Amniotic epithelial cell (primary cell): Measurements from ENCODE around the gene NFYC.

Experiments used
- DNase-seq: peaks from one replicate; pipeline ENCODE4 v3.0.0-alpha.2; 2010; ENCODE audit warnings: low read depth

NFYC gene

DNA sequence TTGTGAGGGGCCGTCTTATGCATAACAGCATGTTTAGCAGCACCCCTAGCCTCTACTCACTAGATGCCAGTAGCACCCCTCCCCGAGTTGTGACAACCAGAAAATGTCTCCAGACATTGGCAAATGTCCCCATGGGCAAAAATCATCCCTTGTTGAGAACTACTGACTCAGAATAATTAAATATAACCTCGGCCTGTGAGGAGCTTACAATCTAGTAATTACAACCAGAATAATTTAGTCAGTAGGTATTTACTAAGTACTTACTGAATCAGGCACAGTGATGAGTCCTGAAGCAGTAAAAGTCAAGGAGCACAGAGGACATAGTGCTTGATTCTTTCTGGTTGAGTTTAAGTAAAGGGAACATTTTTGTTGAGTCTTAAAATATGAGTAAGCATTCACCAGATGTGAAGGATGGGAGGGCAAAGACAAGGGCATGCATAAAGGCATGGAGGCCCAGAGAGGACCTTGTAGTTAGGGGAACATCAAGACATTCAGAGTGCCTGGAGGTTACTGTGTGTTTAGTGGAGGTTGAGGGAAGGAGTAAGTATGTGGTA is 48.0 kb downstream of the NFYC start:
- DNase-seq, result no peak

DNA sequence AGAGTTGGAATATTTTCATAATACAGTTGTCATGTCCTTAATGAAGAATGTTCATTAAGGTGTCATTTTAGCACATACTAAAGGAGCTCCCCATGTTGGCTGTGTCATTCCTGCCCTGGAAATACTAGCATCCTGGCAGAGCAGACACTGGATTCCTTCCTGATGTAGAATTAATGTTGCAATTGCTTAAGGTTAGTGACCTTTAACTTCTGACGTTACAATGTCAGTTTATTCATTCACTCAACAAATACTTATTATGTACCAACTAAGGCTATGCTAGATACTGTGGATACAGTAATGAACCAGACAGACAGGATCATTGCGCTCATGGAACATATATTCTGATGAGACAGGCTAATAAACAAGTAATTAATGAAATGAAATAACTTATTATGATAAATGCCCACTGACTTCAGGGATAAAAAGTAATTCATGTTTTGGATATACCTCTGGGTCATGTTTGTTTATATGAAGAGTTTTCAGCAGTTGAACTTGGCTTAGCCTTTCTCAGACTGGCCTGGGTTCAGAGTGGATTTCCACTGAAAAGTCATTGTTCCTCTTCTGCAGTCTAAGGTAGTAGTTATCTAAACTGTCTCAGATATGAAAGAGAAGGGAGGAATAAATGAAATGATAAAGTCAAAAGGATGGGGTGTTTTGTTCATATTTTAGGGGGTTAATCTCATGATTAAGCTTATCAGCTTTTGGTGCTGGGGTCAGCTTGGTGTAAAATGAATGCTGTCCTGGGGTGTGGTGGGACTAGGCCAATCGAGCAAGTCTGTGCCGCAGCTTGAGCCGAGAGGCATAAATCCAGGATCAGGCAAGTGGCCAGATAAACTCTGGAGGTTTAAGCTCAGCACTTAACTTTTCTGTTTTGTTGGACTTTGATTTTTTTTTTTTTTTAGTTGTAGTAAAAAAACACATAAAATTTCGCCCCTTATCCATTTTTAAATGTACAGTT is 48.8 kb downstream of the NFYC start:
- no peak for DNase-seq

DNA sequence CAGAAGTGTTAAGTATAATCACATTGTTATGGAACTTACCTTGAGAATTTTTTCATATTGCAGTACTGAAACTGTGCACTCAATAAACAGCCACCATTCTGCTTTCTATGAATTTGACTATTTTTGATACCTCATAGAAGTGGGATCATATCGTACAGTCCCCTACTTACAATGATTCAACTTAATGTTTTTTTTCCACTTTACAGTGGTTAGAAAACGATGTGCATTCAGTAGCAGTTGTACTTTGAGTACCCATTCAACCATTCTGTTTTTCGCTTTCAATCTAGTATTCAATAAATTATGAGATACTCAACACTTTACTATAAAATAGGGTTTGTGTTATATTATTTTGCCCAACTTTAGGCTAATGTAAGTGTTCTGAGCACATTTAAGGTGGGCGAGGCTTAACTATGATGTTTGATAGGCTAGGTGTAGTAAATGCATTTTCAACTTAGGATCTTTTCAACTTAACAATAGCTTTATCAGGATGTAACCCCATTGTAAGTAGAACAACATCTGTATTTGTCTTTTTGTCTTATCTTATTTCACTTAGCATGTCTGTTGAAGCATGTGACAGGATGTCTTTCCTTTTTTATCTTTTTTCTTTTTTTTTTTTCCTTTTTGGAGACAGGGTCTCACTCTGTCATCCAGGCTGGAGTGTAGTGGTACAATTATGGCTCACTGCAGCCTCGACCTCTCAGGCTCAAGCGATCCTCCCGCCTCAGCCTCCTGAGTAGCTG is 49.7 kb downstream of the NFYC start:
- no peak for DNase-seq

DNA sequence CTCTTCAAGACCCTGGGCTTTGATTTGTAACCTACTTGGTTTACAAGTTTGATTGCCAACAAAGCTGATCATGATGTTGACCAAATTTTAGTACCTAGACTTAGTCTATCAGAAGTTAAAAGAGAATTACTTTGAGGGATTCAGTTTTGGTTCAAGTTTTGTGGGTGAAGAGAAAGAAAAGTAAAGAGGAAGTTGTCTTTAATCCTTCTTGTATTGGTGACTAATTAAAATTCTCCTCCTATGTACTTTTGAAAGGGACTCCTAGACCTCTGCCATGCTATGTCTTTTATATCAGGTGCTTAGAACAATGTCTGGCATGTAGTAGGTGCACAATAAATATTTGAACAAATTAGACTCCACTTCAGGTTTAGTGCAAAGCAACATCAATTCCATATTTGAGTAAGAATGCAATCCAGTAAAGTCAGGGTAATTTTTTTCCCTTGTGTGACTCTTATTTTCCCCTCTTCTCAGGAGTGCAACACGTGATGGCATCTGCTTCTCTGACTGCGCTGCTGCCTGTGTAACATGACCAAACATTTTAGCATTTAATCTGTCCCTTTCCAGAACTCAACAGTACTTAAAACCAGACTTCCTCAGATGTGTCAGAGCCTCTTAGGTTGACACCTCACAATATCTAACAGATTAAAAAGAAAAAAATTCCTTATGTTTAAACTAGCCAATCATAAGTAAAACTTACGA is 51.0 kb downstream of the NFYC start:
- peak; percentile 31 for DNase-seq

DNA sequence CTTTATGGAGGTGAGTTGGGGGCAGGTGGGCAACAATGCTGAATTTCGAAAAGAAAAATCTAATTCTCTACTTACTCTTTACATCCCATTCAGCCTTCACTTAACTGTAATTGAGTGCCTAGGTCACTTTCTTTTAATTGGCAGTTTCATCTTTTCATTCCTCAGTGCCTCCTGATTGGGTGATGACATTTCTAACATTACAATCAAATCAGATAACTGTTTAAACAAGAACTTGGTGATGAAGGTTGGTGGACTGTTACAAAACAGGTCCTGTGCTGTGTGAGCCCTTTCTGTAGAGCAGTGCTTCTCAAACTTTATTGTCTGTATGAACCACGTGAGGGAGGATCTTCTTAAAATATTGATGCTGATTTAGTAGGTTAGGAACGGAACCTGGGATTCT is 51.9 kb downstream of the NFYC start:
- DNase-seq, result no peak

DNA sequence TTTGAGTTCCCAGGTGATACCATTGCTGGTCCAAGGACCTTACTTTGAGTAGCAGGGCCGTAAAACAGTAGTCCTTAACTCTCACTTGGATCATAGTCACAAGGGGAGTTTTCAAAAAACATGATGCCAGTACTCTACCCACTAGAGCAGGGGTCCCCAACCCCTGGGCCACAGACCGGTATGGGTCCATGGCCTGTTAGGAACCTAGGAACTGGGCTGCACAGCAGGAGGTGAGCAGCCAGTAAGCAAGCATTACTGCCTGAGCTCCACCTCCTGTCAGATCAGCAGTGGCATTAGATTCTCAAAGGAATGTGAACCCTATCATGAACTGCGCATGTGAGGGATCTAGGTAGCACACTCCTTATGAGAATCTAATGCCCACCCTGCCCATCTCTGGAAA is 52.4 kb downstream of the NFYC start:
- DNase-seq, result no peak

DNA sequence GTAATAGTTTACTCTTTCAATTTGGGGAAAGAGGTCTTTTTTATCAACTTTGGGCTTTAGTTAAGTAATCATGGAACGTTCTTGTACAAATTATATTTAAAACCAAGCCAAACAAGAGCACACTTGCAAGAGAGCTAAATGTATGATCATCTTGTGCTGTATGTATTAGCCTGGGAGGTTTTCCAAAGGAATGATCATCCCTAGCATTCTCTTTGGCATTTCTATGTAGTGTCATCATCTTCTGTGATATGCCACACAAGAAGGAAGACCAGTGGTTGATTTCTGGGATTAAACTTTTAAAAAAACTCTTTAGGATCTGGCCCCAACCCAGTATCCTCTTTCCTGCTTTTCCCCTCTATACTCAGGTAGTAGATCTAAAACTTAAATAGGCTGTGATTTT is 53.7 kb downstream of the NFYC start:
- no peak for DNase-seq

DNA sequence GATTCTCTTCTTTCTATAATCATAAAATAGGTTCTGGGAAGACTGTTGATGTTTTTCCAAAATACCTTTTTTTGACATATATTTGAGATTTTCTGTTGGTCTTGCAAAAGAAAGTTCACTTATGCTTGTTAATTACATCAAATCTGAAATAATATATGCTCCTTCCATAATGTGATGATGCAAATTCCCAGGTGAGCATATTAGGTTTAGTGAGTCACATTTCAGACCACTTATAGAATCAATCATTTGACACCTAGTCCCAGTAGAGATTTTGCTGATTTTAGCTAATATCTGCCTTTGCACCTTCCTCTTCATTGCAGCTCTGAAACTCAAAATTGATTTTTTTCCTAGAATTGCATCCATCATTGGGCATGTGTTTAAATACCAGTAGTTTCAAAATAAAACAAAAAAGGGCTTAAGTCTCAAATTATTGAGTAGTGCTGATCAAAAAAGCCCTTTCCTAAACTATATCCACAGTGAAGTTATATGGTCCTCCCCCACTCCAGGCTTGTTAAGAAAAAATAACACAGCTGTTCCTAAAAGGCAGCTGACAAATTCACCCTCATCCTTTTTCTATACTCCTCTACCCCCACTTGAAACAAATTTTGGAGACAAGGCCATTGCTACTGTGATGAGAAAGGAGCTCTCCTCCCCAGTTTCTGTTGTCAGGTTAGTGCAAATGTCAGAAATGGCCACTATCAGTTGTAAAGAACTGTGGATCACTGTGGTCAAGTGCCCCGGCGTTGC is 55.0 kb downstream of the NFYC start:
- no peak for DNase-seq

DNA sequence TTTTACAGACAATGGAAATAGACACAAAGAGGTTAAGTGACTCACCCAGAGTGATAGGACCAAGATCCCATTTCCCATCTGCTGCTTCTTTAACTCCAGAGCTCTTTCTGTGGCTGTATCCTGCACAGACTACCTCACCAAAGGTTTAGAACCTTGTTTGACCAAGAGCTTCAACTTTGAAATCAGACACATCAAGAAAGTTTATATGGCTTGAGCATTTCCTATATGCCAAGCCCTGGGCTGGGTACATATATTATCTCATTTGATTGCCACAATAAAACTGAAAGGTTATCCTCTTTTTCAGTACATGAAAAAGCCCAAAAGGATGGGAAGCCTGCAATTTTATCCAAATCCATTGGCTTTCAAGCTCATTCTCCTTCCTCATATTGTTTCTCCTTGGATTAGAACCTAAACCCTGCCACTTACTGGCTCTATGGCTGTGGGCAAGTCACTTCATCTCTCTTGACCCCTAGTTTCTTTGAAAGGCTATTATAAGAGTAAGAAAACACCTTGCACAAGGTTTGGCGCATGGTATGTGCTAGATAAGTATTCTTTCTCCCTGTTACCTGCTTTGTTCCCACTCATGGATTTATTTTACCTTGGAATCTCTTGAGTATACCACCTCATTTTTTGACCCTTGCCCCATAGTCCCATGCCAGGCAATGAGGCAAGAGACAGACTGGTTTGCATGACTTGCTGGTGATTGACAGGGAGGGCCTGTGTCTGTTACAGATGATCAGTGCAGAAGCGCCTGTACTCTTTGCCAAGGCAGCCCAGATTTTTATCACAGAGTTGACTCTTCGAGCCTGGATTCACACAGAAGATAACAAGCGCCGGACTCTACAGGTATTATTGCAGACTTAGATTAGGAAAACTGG is 57.6 kb downstream of the NFYC start:
- no peak for DNase-seq

DNA sequence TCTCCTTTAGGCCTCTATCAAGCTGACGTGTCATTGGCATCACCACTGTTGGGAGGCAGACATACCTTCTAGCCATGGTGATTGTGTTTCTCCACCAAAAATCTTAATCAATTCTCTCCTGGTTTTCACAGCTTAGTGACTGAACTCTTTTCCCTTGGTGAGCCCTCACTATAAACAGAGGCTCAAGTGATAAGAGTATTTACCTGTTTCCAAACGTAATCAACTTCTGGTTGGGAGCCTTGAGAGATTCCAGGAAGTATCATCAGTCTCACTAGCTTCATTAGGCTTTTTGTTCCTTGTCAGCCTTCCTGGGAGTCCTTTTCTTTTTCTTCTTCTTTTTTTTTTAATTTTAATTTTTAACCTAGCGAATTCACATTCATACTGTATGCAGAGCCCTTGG is 58.3 kb downstream of the NFYC start:
- no peak for DNase-seq

DNA sequence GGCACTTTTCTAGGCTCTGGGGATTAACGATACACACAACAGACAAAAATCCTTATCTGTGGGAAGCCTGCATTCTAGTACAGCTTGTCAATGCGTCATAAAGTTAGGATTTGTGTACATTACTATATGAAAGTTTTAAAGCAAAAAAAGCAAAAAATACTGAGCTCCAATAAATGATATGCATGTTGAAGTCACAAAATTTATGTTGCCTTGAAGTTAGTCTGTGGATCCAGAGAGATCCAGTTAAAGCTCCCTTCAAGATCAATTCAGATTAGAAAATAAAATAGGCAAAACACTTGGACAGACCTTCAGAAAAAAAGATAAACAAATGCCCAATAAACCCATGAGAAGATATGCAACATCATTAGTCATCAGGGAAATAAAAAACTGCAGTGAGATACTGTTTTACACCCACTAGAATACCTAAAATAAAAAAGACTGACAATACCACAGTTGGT is 59.0 kb downstream of the NFYC start:
- DNase-seq, result peak; percentile 88

DNA sequence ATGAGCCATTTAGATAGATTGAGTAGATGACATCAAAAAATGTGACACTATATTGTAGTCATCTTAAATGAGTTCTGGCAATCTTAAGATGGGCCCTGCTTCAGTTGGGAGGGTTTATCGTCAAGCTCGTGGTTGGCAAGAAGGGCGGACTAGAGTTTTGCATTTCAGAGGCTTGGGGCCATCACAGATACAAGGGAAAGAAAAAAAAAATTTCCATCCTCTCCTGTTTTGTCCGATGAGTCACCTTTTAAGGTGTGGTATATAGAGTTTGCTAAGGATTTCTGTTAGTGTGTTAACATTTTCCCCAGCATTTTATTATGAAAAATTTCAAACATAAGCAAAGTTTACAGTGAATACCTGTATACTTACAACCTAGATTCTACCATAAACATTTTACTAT is 60.3 kb downstream of the NFYC start:
- no peak for DNase-seq

DNA sequence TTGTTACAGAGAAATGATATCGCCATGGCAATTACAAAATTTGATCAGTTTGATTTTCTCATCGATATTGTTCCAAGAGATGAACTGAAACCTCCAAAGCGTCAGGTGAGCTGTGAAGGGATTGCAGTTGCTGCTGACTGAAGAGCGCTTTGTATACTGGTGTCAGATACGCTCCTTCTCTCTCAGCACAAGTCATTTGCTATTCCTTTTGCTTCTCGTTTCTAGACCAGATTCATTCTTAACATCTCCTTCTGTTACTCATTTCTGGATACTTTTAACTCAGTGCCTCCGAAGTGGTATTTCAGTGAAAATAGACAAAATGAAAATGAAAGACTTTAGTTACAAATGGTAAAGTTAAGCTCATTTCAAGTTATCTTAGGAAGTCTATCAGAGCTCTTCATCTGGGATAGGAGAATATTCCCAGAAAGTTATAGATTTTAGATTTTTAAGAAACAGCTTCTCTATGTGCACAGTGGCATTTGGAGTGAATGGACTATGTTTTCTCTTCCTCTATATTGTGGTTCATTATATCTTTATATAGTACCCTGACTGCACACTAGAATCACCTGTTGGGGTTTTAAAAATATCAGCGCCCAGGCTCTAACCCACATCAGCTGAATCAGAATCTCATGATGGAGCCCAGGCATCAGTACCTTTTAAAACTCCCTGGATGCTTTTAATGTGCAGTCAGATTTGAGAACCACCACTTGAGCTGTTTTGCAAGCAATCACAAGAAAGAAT is 61.8 kb downstream of the NFYC start:
- DNase-seq, result no peak

DNA sequence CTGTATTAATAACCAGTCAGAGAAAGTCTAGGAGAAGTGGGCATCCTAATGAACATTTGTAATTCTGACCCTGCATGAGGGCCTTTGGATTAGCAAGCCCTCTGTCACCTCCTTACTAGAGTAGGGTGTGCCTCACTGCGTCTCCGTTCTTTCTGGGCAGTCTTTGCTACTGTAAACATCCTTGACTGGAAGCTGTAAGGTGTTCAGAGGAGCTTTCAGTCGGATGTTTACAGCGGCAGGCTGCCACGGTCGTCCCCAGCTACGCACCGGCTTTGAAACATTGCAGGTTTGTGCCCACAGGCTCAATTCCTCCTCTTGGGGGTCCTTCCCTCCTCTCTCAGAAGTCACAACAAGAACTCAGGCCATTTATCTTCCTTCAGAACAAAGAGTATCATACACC is 62.7 kb downstream of the NFYC start:
- DNase-seq, result no peak

DNA sequence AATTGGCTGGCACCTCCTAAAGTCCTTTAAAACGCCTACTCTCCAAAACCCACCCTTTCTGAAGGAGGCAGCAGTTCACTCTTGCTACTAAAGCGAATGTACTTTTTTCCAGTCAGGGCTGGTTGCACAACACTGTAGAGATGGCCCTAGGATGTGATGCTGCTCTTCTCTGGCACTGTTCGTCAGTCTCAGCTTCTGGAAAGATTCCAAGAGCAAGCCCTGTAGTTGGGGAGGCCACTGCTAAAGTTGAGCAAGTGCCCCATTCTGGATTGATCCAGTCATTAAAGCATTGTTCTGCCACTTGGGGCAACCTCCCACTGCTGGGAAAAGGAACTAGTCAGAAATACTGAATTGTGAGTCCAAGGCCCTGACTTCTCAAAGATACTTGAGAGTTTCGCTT is 63.6 kb downstream of the NFYC start:
- peak; percentile 56 for DNase-seq

DNA sequence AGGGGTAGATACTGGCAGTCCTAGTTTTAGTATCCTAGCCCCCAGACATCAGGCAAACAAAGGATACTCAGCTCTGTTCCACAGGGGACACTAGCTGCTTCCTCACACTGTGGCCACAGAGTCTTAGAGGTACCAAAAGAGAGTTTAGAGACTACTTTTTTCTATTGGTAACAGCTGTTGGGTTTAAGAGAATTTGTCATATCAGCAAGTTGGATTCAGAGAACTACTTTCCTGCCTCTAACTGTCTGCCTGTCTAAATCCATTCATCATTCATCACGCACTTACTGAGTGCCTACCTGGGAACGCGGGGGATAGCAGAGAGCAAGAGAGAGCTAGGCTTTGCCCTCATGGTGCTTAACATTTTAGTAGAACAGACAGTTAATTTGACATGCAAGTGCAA is 65.0 kb downstream of the NFYC start:
- DNase-seq, result no peak

DNA sequence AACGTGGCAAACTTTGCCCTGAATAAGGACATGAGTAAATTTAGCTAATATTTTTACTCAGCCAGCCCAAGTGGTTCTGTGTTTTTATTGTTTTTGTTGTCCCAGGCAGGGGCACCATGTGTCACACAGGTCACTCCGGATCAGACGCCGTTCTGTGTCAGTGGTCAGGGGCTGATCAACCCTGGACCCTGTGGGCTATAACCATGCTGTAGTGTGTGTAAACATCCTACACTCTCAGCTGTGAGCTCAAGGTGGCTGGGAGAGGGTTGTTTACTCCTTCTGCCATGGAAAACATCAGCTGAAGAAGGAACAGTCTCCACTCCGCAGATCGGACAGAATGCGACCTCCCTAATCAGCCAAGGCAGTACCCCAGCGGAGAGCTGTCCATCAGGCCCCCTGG is 65.6 kb downstream of the NFYC start:
- no peak for DNase-seq

DNA sequence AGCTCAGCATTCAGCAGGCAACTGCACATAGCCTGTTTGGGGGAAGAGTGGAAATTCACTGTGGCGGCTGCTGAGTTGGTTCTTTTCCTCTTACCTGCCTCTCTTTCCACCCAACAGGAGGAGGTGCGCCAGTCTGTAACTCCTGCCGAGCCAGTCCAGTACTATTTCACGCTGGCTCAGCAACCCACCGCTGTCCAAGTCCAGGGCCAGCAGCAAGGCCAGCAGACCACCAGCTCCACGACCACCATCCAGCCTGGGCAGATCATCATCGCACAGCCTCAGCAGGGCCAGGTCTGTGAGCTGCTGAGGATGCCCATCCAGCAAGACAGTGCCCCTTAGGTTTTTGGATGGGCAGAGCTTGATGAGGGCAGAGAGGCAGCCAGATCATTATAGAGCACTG is 66.5 kb downstream of the NFYC start:
- DNase-seq, result no peak

DNA sequence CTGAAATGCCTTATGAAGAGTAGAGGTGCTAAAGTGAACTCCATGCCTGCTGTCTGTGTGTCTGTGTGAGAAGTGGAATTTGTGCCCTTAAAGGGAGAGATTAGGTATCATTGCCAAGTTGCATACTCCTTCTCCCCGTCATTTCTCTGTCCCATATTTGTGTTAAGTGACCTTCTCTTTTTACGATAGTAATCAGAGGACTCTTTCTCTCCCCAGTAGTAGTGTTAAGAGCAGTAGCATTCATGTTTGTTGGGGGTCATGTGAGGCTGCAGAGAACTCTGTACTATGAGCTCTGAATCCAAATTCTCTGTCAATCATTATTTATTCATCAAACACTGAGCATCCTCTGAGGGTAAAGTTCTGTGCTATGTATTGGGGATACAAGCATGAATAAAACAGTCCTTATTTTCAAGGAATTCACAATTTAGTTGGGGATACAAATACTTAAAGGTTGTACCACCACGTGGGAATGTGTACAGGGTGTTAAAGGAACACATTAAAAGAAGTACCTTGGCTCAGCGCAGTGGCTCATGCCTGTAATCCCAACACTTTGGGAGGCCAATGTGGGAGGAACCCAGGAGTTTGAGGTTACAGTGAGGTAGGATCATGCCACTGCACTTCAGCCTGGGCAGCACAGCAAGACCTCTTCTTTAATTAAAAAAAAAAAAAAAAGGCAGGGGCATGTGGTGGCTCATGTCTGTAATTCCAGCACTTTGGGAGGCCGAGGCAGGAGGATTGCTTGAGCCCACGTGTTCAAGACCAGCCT is 67.3 kb downstream of the NFYC start:
- no peak for DNase-seq
